ENCODE results near the gene MKNK1. TPM values are rescaled to one million over a fixed set of nuclear protein-coding genes. Genes with fewer than 3 reads are reported as not detected.

The MKNK1 gene
- polyA plus RNA-seq, 3 donors = 24.8 to 49.0 (median 27.6) TPM

DNA sequence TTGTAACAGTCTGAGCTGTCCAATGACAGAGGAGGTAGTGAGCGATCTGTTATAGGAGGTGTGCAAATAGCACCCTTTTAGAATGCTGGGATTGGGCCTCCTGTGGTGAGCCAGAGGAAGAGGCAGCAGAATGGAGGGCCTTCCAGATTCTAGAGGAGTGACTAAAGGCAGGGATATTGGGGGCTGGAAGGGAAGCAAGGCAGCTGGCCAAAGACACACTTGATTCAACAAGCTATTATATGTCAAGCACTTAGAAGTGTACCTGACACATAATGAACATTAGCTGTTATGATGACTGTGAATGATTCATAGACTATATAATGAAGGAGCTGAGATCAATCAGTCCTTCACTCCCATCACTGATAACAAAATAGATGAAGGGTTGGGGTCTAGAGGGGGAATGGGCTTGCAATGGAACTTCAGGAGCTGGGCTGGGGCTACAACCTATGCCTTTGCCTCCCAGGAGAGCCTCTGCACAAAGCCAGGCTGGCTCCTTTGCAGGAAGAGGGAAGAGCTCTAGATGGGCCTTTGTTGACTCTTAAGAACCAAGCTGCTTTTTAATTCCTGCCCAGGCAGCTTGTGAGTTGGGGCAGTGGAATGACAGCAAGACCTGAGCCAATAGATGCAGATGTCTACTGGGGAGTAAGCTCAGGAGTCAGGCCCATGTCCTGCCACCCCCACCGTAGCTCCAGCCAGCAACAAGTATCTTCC lies 2.3 kb upstream of the MKNK1 start:
- DNase-seq (ENCODE audit: extremely low read depth in 1 of 11, low read depth in 9 of 11, low spot score in 4 of 11) = no peak

DNA sequence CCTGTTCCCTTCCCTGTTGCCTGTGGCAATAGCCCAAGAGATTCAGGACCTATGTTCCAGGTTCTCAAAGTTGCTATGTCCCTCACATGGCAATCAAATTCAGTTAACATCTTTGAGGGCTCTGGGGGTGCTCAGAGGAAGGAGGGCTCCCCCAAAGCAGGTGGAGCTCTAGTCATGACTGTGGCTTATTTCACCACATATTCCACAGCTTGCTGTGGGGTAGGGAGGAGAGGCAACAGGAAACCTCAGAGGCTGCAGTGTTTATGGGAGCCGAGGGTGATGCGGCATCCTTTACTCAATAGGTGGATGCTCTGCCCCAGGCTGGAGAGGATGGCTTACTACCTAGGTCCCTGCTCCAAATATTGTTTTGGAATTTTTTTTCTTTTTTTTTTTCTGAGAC lies 1.2 kb upstream of the MKNK1 start:
- no peak for DNase-seq (ENCODE audit: extremely low read depth in 1 of 11, low read depth in 9 of 11, low spot score in 4 of 11)

DNA sequence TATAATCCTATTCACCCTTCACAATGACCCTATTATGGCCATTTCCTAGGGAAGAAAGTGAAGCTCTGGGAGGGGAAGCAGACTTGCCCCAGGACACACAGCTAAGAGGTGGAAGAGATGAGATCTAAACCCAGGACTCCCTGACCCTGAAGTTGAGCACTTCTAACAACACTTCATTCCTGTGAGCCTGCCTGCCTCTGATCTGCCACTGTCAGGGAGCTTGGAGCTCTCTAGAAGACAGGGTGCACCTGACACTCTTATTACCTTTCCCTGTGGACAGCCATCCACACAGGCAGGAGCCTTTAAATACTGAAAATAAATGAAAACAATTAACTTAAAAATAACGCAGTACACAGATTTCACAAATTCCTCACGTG lies 599 bp downstream of the MKNK1 start:
- no peak for DNase-seq (ENCODE audit: extremely low read depth in 1 of 11, low read depth in 9 of 11, low spot score in 4 of 11)

DNA sequence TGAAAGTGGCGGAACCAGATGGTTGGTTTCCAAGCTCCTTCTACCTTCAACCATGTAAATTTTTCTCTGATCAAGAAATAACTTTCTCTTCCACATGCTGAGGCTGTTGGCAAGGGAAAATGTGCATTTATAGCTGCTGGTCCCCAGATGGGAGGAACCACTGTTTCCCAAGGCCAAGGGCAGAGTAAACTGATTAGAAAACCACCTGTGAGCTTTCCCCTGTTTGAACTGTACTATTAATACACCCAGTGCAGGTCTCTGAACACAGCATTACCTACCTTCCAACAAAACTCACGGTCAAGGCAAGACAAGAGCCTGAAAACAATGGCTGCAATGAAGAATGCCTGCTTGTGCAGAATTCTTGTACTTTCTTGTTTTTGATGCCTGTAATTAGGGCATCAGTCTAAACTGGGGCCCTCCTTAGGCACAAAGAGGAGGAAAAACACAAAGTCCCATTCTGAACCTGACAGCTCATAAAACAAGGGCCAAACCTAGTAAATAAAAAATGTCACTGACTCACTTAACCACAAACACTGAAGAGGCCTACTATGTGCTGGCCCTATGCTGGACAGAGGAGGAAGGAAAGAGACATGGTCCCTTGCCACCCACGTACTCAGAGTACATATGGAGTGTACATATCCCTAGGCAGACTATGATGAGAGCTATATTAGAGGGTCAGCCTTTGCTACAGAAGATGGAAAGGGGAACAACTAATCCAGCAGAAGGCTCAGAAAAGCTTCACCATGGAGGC lies 2.6 kb downstream of the MKNK1 start:
- no peak for DNase-seq (ENCODE audit: extremely low read depth in 1 of 11, low read depth in 9 of 11, low spot score in 4 of 11)

DNA sequence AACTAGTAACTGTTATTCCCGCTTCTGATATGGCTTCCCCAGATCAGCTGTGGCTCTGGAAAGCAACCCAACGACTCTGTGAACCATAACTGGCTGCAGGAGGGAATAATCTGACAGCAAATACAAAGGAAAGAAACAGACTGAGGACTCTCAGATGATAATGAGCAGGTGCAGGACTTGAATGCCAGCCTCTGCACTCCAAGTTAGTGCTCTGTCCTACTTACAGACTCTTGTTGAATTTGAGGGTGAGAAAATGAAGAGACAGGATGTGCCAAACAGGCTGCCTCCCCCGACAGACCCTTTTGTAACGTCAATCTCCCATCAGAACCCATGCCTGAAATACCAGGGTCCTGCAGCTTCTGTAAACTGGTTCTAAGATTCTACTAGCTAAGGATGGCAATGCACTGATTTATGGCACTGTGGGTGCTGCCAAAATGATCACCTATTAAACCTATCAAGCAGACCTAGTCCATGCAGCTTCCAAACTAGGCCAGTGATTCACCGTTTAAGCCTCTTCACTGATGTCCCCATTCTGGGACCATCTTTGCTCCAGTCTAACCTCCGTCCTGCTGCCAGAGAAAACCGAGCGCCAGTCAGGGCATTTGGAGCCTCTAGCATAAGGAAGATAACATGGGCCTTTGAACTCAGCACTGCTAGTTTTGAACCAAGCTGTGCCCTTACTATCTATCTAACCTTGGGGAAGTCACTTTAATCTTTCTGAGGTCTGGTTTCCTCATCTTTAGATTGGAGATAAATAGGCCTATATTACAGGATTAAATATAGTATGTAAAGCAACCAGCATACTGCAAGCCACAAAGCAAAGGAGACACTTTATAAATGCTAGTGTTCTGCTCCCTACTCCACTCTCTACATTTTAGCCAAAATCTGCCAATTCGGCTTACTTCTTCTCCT lies 4.8 kb downstream of the MKNK1 start:
- no peak for DNase-seq (ENCODE audit: extremely low read depth in 1 of 11, low read depth in 9 of 11, low spot score in 4 of 11)

DNA sequence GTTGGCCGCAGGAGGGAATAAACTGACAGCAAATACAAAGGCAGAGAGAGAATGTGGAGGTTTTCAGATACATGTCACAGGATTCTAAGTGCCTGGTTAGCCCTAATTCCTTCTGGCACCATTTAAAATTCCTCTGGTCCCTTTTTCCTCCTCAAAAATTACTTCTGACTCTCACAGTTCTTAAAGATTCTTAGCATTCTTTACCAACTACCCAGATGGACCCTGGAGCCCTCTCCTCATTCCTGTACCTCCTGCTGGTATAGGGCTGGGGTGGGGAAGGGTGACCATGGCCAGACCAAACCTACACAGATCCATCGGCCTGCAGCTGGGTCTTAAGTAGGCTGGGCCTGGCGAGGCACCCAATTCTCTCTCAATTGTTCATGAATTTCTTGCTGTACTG lies 7.2 kb downstream of the MKNK1 start:
- no peak for DNase-seq (ENCODE audit: extremely low read depth in 1 of 11, low read depth in 9 of 11, low spot score in 4 of 11)

DNA sequence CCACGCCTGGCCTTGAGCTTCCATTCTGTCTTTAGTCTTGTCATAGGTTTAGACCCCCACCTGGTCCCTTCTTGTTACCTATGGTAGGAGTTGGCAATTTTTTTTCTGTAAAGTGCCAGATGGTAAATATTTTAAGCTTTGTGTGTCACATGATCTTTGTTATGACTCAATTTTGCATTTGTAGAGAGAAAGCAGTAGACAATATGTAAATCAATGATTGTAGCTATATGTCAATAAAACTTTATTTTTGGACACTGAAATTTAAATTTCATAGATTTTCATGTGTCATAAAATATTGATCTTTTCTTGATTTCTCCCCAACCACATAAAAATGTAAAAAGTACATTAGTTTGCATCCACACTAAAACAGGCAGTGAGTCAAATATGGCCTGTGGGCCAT lies 8.0 kb downstream of the MKNK1 start:
- DNase-seq (ENCODE audit: extremely low read depth in 1 of 11, low read depth in 9 of 11, low spot score in 4 of 11) = no peak

DNA sequence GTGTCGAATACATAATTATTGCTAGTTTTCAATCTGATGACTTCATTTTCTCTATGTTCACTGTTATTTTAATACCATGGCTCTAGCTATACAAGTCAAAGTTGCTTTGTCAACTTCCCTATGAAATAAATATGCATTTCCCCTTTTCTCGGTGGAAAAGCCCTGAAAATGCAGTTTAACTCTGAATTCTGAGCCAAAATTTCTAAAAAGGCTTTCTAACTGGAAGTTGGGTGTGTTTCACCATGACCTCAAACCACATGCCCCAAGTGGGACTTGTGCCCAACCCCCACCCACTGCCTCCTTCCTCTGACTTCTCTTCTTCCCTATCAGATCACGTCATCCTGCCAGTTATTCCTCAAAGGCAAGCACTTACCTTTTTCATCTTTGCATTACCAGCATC lies 8.9 kb downstream of the MKNK1 start:
- DNase-seq (ENCODE audit: extremely low read depth in 1 of 11, low read depth in 9 of 11, low spot score in 4 of 11) = no peak

DNA sequence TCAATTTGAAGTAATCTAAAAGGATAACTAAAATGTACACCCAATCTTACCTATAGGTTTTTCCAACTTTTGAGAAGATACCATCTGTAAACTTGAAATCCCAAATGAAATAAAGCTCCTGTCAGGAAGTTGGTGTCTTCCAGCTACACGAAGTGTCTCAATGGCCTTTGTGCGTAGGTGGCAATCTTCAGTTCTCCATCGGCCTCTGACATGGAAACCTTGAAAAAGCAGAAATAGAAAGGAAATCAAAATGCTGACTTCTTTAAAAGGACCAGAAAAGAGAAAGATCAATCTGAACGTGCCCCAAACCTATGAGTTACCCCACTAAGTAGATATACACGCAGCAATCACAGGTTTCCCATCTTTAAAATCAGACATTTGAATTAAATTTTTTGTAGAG lies 10.0 kb downstream of the MKNK1 start:
- DNase-seq (ENCODE audit: extremely low read depth in 1 of 11, low read depth in 9 of 11, low spot score in 4 of 11) = no peak

DNA sequence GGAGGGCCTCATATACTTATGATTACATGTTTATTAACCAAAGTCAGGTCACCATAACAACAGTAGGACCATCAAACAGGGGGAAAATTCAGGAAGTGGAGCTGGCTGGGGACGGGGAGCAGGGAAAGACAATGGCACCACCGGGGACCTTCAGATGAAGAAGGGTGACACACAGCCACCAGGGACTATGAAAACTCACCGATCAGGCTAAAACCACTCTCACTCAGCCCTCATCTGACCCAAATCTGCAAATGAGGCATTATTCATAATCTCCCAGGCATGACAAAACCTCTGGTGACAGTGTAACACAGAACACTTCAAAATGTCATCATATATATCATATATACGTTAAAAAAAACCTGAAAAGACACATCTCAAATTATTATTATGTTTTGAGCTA lies 11.2 kb downstream of the MKNK1 start:
- DNase-seq (ENCODE audit: extremely low read depth in 1 of 11, low read depth in 9 of 11, low spot score in 4 of 11) = no peak

DNA sequence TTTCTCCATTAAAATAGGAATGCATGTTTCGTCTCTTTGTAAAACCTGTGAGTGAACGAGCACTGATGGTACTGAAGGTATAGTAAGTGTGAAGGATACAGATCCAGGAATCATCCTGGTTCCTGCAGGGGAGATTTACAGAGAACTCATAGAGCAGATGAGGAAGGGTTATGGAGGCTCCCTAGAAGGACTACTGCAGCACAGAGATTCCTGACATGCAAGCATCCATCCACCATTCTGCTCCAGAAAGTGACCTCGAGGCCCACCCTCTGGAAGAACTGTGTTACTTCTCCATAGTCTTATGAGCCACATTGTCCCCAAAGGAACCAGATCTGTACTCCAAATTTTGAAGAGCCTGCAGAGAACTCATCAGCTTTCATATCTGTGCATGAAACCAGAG lies 14.5 kb downstream of the MKNK1 start:
- no peak for DNase-seq (ENCODE audit: extremely low read depth in 1 of 11, low read depth in 9 of 11, low spot score in 4 of 11)

DNA sequence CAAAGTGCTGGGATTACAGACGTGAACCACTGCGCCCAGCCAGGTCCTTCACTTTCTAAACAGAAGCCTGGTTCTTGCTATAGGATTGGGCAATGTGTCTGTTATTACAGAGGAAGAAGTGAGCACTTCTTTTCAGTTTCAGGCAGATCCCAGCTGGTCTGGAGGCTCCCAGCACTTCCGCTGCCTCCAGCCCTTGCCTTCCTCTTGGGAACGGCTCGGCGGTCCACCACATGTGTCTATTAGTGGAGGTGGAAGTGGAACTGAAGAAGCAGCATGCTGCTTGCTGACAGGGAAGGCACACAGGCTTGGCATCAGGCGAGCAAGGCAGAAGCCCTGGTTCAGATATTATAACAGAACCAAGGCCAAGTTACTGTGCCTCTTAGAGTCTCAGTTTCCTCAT lies 17.0 kb downstream of the MKNK1 start:
- no peak for DNase-seq (ENCODE audit: extremely low read depth in 1 of 11, low read depth in 9 of 11, low spot score in 4 of 11)

DNA sequence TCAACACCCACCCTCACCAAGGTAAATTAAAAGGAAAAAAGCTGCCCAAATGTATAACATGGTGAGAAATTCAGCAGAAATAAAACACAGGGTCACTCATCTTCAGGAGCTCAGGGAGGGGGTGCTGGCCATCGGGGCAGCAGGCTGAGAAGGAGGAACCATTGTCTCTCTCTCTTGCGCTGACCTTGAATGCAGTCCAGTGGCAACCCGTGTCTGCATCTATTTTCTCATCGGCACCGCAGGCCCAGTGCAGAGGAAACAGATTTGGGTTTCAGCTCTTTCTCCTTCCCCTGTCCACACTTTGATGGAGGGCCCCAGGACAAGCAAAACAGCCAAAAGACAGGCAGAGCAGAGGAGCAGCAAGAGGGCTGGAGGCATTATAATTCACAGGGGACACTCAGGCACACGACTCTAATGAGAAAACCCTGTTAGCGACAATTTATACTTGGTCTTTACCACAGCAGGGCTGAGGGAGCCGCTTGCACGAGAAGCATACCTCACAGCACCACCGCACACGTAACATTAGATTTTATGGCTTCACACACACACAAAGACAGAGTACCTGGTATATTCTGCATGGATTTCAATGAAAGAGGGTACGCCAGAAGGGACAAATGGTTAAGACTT lies 18.6 kb downstream of the MKNK1 start:
- no peak for DNase-seq (ENCODE audit: extremely low read depth in 1 of 11, low read depth in 9 of 11, low spot score in 4 of 11)

DNA sequence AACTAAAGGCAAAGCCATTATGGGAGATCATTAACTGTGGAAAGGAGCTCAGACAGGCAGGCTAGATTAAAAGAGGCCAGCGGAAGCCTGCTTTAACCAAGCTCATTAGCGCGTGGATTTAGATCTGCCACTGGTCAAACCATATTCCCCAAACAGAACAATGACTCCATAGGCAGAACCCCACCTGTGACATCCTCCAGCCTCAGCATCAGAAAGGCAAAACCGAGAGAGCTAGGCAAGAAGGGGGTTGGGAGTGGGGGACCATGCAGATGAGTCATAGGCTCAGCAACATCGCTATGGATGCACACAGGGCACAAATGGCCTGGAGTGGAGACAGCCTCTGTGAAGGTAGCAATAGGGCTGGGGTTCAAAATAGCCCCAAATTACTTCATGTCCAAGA lies 20.6 kb downstream of the MKNK1 start:
- no peak for DNase-seq (ENCODE audit: extremely low read depth in 1 of 11, low read depth in 9 of 11, low spot score in 4 of 11)

DNA sequence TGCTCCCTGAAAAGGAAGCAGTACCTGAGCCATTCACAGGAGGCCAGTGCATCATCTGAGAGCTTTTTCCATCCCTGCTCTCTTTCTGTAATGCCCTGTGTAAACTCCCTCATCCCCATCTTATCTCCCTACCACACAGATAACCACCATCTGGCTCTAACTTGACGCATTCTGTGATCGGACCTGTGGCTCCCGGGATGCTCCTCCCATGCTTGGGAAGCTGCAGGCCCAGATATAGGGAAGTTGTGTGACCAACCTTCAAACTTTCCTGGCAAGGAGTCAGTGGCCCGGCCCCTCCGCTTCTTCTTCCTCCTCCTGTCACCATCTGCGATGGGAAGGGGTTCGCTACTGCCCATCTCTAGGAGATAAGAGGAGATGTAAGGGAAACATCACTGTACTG lies 21.1 kb downstream of the MKNK1 start:
- no peak for DNase-seq (ENCODE audit: extremely low read depth in 1 of 11, low read depth in 9 of 11, low spot score in 4 of 11)

DNA sequence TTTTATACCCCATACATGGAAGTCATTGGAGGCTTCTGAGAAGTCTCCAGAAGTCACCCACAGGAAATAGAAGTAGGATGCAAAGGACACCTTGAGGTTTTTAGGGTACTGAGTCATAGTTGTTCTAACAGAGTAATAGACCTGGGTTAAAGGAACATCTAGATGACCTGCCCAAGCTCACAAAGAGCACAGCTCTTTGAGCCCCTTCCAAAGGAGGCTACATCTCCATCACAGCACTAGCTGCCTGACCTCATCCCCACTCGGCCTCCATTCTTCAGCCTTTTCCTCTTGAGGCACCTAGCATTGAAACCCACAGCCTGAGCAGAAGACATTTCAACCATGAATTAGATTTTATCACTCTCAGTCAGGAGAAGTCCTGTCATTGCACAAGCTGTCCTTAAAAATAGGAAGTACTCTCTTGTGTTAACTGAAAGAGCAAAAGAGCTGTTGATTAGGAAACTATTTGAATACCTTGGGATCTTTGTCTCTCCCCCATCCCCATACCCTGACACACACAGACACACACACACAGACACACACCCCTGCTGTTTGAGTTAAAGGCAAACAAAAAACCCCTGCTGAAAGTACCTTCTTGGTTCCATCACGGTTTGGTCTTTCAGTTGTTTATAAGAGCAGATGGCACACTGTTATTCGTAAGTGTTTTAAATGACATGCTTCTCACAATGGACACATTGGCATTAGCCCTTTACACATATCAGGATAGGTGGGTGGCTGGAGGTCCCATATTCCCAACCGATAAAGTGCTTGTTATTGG lies 22.2 kb downstream of the MKNK1 start:
- DNase-seq (ENCODE audit: extremely low read depth in 1 of 11, low read depth in 9 of 11, low spot score in 4 of 11) = no peak

DNA sequence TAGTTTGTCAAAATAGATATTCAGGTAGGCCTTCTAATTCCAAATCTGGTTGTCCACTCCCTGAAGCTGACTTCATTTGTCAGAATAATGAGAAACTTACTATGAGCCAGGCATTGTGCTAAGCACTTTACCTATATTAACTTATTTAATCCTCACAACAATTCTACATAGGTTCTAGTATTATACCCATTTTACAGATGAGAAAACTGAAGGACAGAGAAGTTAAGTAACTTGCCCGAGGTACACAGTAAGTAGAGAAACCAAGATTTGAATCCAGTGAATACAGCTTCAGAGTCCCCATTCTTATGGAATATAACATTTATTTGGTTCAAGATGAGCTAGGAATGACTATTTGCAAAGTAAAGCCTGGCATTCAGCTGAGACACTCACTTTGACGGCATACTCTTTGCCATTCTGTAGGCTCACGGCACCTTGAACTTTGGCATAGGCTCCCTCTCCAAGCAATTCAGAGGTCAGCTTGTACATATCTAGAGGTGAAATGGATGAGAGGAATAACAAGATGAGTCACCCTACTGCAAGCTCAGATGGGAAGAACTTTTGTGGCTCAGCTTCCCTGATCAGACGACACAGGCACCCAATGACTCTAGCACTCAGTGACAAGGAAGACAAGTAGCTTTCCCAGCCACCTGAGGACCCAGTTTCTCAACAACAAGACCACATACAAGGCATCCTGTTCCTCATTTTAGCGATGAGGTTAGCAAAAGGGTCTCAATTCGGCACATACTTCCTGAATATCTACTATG lies 23.7 kb downstream of the MKNK1 start:
- DNase-seq (ENCODE audit: extremely low read depth in 1 of 11, low read depth in 9 of 11, low spot score in 4 of 11) = no peak

DNA sequence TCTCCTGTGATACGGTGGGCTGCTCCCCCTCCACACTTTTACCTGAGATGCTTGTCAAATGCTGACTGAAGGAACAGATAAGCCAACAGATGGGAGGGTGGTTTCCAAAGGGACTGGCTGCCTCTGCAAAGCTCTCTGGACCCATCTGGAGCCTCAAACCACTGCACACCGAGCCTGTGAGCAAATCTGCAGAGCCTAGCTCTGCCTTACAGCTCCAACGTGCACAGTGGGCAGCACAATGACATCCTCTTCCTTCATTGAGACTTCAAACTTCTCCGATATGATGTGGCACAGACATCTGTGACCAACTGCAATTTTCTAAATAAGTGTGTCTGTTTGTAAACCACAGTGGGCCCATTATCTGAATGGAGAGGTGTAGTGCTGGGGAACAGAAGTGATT lies 26.4 kb downstream of the MKNK1 start:
- no peak for DNase-seq (ENCODE audit: extremely low read depth in 1 of 11, low read depth in 9 of 11, low spot score in 4 of 11)

Data from renal cortex interstitium (tissue), 11 donors.